Fibroblast of mammary gland (primary cell): ENCODE data around the gene CSNK1D.

Experiments
- DNase-seq: peaks from one replicate; pipeline ENCODE4 v3.0.0-alpha.2; 2010; ENCODE audit warnings: low read depth
- H3K4me3 ChIP-seq: 2 replicates; pipeline ENCODE4 v1.5.1; 2011; ENCODE audit warnings: low read depth, mild to moderate bottlenecking, low read length, moderate library complexity; ENCODE audit not compliant: control insufficient read depth
- TF ChIP-seq, protein P1 (sequence below): conservative IDR thresholded peaks from 2 replicates; pipeline ENCODE4 v1.5.1; 2011; ENCODE audit warnings: low read depth, low read length, inconsistent platforms; ENCODE audit not compliant: control insufficient read depth, insufficient read depth

Gene CSNK1D

DNA sequence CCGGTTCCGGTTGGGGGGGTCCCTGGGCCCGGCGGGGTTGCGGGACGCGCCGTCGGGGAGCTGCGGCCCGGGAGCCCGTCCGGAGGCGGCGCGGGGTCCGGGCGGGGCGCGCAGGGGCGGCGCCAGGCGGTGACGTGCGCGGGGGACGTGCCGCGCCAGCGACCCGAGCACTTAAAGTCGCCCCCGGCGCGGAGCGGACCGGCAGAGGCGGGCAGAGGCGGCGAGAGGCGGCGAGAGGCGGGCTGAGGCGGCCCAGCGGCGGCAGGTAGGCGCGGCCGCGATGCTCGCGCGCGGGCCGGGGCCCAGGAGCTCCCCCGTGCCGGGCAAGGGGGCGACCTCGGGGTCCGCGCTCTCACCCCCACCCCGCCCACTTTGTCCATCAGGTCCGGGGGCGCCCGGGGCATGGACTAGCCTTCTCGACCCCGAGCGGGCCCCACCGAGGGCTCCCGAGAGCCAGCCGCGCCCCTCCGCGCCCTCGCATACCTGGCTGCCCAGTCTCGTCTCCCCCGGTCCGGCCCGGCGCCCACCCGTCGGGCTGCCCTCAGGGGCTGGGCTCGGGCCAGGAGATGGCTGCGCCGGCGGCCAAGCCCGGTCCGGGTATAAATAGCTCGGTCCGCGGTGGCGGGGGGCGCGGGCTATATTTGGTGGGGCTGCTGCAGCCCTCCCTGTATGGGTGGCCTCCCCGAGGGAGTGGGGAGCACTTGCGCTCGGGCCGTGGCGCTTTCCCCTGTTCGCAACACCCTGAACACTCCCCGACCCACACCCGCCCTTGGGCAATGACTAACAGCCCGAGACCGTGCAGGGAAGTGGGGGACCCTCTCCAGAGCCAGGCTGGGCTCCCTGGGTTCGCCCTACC lies 44.4 kb downstream of the CSNK1D start, which contains the start of gene SLC16A3:
SLC16A3 (plus strand) TSS at position 201 of the 856 bp plus-strand sequence. CDS start 6,967 bp downstream, outside the sequence.
- peak; percentile 69 for DNase-seq
- TF ChIP-seq, protein P1, sequence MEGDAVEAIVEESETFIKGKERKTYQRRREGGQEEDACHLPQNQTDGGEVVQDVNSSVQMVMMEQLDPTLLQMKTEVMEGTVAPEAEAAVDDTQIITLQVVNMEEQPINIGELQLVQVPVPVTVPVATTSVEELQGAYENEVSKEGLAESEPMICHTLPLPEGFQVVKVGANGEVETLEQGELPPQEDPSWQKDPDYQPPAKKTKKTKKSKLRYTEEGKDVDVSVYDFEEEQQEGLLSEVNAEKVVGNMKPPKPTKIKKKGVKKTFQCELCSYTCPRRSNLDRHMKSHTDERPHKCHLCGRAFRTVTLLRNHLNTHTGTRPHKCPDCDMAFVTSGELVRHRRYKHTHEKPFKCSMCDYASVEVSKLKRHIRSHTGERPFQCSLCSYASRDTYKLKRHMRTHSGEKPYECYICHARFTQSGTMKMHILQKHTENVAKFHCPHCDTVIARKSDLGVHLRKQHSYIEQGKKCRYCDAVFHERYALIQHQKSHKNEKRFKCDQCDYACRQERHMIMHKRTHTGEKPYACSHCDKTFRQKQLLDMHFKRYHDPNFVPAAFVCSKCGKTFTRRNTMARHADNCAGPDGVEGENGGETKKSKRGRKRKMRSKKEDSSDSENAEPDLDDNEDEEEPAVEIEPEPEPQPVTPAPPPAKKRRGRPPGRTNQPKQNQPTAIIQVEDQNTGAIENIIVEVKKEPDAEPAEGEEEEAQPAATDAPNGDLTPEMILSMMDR: no peak
- peak within 1 kb of the TSS; percentile 85 for H3K4me3 ChIP-seq

GRCh38 chr17:82228278-82228841 lies 45.1 kb downstream of the CSNK1D start:
- TF ChIP-seq, protein P1: no peak
- DNase-seq: no peak
- peak overlapping the region; percentile 29 for H3K4me3 ChIP-seq

GRCh38 chr17:82227629-82228277 lies 45.7 kb downstream of the CSNK1D start:
- TF ChIP-seq, protein P1: no peak
- no peak overlapping the region for H3K4me3 ChIP-seq
- no peak for DNase-seq

DNA sequence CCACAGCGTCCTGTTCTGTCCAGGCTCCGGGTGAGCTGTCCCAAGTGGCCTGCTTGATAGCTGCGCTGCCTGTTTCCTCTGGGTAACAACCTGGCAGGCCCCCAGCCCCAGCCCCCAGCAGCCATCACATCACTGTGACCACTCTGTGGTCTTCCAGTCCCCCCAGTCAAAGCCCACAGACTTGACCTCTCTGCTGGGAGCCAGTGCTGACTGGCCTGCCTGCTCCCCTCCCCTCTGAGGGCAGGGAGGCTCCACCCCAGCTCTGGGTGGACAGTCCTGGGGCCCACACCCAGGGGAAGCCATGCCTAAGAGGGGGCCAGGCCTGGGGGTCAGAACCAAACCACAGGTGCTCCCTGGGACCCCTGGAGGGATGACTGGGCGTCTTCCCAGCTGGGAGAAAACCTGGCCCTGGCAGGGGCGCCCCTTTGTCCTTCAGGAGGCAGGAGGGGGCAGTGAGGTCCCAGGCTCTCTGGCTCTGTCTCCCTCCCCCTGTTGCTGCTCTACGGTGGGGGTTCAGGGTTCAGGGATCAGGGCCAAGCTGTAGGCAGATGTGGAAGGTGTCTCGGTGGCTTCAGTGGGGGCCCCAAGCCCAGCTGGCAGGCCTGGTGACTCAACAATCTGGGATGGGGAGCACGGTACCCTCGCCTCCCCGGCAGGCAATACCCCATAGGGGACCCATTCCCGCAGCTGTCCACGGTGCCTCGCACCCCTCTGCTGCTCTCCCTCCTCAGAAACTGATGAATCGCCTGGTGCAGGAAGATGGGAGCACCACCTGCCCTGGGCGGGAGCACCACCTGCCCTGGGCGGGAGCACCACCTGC lies 46.5 kb downstream of the CSNK1D start:
- no peak overlapping the region for H3K4me3 ChIP-seq
- DNase-seq: no peak
- TF ChIP-seq, protein P1: no peak

- no peak overlapping the region for H3K4me3 ChIP-seq
- TF ChIP-seq, protein P1: no peak
- no peak for DNase-seq
Measured at GRCh38 chr17:82226146-82226808, 47.2 kb downstream of the CSNK1D start.
